Kidney capillary endothelial cell (primary cell): ENCODE results near the gene RCAN2.
"Not testable (repeated sequence)": the region's sequence is repeated elsewhere in the genome, so short reads cannot be mapped to it uniquely, and the experiment has no call there.

Experiments used
- DNase-seq: peaks from one replicate; pipeline ENCODE4 v3.0.0-alpha.2; 2018; ENCODE audit warnings: low spot score

RCAN2 gene

GRCh38 chr6:46440141-46440540, 51.1 kb downstream of the RCAN2 start:
- DNase-seq: peak; percentile 33

- DNase-seq: no peak
Measured at GRCh38 chr6:46438245-46438644, 53.0 kb downstream of the RCAN2 start.

GRCh38 chr6:46437671-46438221, 53.5 kb downstream of the RCAN2 start:
- no peak for DNase-seq

GRCh38 chr6:46422619-46423018, 68.6 kb downstream of the RCAN2 start:
- DNase-seq: no peak

- no peak for DNase-seq
Measured at GRCh38 chr6:46421939-46422338, 69.3 kb downstream of the RCAN2 start.

GRCh38 chr6:46420921-46421638, 70.2 kb downstream of the RCAN2 start:
- DNase-seq: no peak

GRCh38 chr6:46419576-46420002, 71.7 kb downstream of the RCAN2 start:
- DNase-seq: peak; percentile 75

GRCh38 chr6:46414398-46414797, 76.9 kb downstream of the RCAN2 start:
- DNase-seq: no peak

GRCh38 chr6:46412662-46413061, 78.6 kb downstream of the RCAN2 start:
- no peak for DNase-seq

GRCh38 chr6:46411456-46412197, 79.6 kb downstream of the RCAN2 start:
- no peak for DNase-seq

GRCh38 chr6:46410334-46410953, 80.8 kb downstream of the RCAN2 start:
- no peak for DNase-seq

GRCh38 chr6:46407776-46408530, 83.3 kb downstream of the RCAN2 start:
- no peak for DNase-seq

GRCh38 chr6:46407246-46407645, 84.0 kb downstream of the RCAN2 start:
- no peak for DNase-seq

GRCh38 chr6:46405620-46406180, 85.5 kb downstream of the RCAN2 start:
- not testable (repeated sequence) for DNase-seq

GRCh38 chr6:46400898-46401297, 90.4 kb downstream of the RCAN2 start:
- no peak for DNase-seq

GRCh38 chr6:46395530-46395929, 95.7 kb downstream of the RCAN2 start:
- DNase-seq: no peak

- no peak for DNase-seq
Measured at GRCh38 chr6:46393940-46394337, 97.3 kb downstream of the RCAN2 start.

GRCh38 chr6:46393161-46393939, 97.9 kb downstream of the RCAN2 start:
- DNase-seq: no peak

GRCh38 chr6:46392294-46392693, 99.0 kb downstream of the RCAN2 start:
- no peak for DNase-seq

GRCh38 chr6:46390153-46390876, 100.9 kb downstream of the RCAN2 start:
- DNase-seq: no peak
